K562 (cell line): ENCODE data around the gene STPG4. TPM values are rescaled to one million over a fixed set of nuclear protein-coding genes. Genes with fewer than 3 reads are reported as not detected.

Experiments
- ATAC-seq: fragments of 200-7000 bp; cut with Tn5 transposase; 3 replicates; pipeline ENCODE4 v1.9.1; 2020; ENCODE audit warnings: moderate library complexity
- BruUV-seq: library from RNA; stranded (reverse); fragments of 400-500 nt; replicated peaks from 2 replicates; lab custom pipeline; 2021; lab: Mats Ljungman, UMichigan
- CTCF ChIA-PET: fragments of 300-600 bp; formaldehyde crosslinking; extraction: SDS; loops from one replicate; lab custom pipeline; 2021; ENCODE audit warnings: low intra/inter-chr PET ratio; lab: Yijun Ruan, JAX
- POLR2A ChIA-PET: fragments of 300-600, 350-650 bp; sonication (Branson Sonifier 250); formaldehyde crosslinking; extraction: SDS; loops from one replicate; lab custom pipeline; 2021; ENCODE audit warnings: antibody characterized with exemption, inconsistent platforms; lab: Yijun Ruan, JAX
- DNase-seq, 4 experiments: peaks; one replicate each; pipeline versions ENCODE4 v3.0.0 to v3.0.0-alpha.2; 2011 to 2018; ENCODE audit warnings: low spot score in 3 of 4, mixed read lengths in 3 of 4; ENCODE audit errors: extremely low read depth in 1 of 4
- FAIRE-seq: peaks from 2 replicates; lab custom pipeline; 2011; peaks lifted over from hg19 to GRCh38; lab: Jason Lieb, UNC
- H2AFZ ChIP-seq: 2 replicates; pipeline ENCODE4 v1.6.0; 2011; ENCODE audit warnings: low read depth, low read length, control low read depth, inconsistent platforms
- H3K27ac ChIP-seq: fragments of 200-600 bp; 3 replicates; pipeline ENCODE4 v1.8.0; 2011; ENCODE audit warnings: low read depth, mild to moderate bottlenecking, control low read depth, inconsistent platforms, low read length, moderate library complexity, mixed read lengths; ENCODE audit errors: extremely low read depth
- H3K27me3 ChIP-seq, 2 experiments: fragments of 300-600 bp in 1 of 2; 2 replicates in 1 of 2; 3 replicates in 1 of 2; pipeline versions ENCODE4 v1.6.0 to v1.8.0; 2011; ENCODE audit warnings: inconsistent platforms in 2 of 2, low read length in 2 of 2, mild to moderate bottlenecking in 1 of 2, mixed read lengths in 1 of 2, moderate library complexity in 1 of 2; ENCODE audit not compliant: control insufficient read depth in 2 of 2, insufficient read depth in 2 of 2
- H3K36me3 ChIP-seq: fragments of 300-600 bp; 3 replicates; pipeline ENCODE4 v1.8.0; 2011; ENCODE audit warnings: mild to moderate bottlenecking, low read length, inconsistent platforms; ENCODE audit not compliant: control insufficient read depth, insufficient read depth
- H3K4me1 ChIP-seq, 2 experiments: fragments of 200-600 bp in 1 of 2; replicated peaks in 1 of 2; 2 replicates in 1 of 2; 3 replicates in 1 of 2; pipeline versions ENCODE4 v1.5.1 to v1.8.0; 2011; ENCODE audit warnings: inconsistent platforms in 2 of 2, low read length in 2 of 2, mild to moderate bottlenecking in 1 of 2, mixed read lengths in 1 of 2, moderate library complexity in 1 of 2; ENCODE audit not compliant: control insufficient read depth in 2 of 2, insufficient read depth in 2 of 2
- H3K4me2 ChIP-seq: 2 replicates; pipeline ENCODE4 v1.6.1; 2011; ENCODE audit warnings: low read length, control low read depth, inconsistent platforms, mixed read lengths; ENCODE audit not compliant: insufficient read depth
- H3K4me3 ChIP-seq: fragments of 200-600 bp; sonication (generic), shearing (Covaris generic); 2 replicates; pipeline ENCODE4 v1.5.1; 2016; ENCODE audit warnings: control low read depth, inconsistent platforms
- H3K79me2 ChIP-seq: fragments of 200-600 bp; 3 replicates; pipeline ENCODE4 v1.8.0; 2011; ENCODE audit warnings: low read length, inconsistent platforms; ENCODE audit not compliant: control insufficient read depth, insufficient read depth
- H3K9ac ChIP-seq, 2 experiments: 2 replicates each; pipeline versions ENCODE4 v1.6.0 to v1.6.1; 2011; ENCODE audit warnings: low read depth in 2 of 2, low read length in 2 of 2, control low read depth in 1 of 2, inconsistent platforms in 1 of 2, mild to moderate bottlenecking in 1 of 2, mixed read lengths in 1 of 2; ENCODE audit not compliant: insufficient read depth in 1 of 2
- H3K9me1 ChIP-seq: one replicate; pipeline ENCODE4 v1.6.0; 2011; ENCODE audit warnings: inconsistent platforms, mild to moderate bottlenecking, low read length, moderate library complexity; ENCODE audit not compliant: control insufficient read depth, insufficient read depth
- H3K9me3 ChIP-seq: replicated peaks from 2 replicates; pipeline ENCODE4 v1.5.1; 2011; ENCODE audit warnings: low read depth, low read length, inconsistent platforms; ENCODE audit not compliant: control insufficient read depth, insufficient read depth
- H4K20me1 ChIP-seq: replicated peaks from 2 replicates; pipeline ENCODE4 v1.6.1; 2011; ENCODE audit warnings: low read length, inconsistent platforms, mixed read lengths; ENCODE audit not compliant: control insufficient read depth, insufficient read depth
- ETV1 ChIP-seq: fragments of 450-650 bp; conservative IDR thresholded peaks from 2 replicates; pipeline ENCODE4 v1.6.1; 2016; ENCODE audit warnings: missing genetic modification characterization, control low read depth, low read depth, missing compliant biosample characterization
- MEIS2 ChIP-seq: fragments of 450-650 bp; IDR thresholded peaks from 2 replicates; pipeline ENCODE4 v1.6.1; 2014; ENCODE audit warnings: mild to moderate bottlenecking; ENCODE audit not compliant: partially characterized antibody
- SPI1 ChIP-seq: IDR thresholded peaks from 2 replicates; pipeline ENCODE4 v1.6.1; 2011; ENCODE audit warnings: low read depth, low read length, control low read depth, borderline replicate concordance
- TCF3 ChIP-seq: sonication (generic); formaldehyde crosslinking; IDR thresholded peaks from 2 replicates; pipeline ENCODE4 v1.4.0; 2020; ENCODE audit warnings: mild to moderate bottlenecking, missing genetic modification reagents
- ZNF583 ChIP-seq: fragments of 250-450 bp; sonication (Bioruptor Pico); IDR thresholded peaks from 2 replicates; pipeline ENCODE4 v1.4.0; 2020
- ZNF695 ChIP-seq: fragments of 450-650 bp; formaldehyde crosslinking; IDR thresholded peaks from 2 replicates; pipeline ENCODE4 v1.4.0; 2020; ENCODE audit warnings: mild to moderate bottlenecking, moderate library complexity
- WGBS: fragments of 100-300 bp; shearing (Covaris generic); methylation state at CpG from one replicate; pipeline ENCODE4 v1.1.6; 2016; ENCODE audit warnings: low coverage, mixed read lengths; ENCODE audit not compliant: insufficient coverage; ENCODE audit errors: missing lambda C conversion rate; 5-methylcytosine and 5-hydroxymethylcytosine counted together
- in situ Hi-C: fragments of 300-500 bp; cut with MboI; formaldehyde crosslinking; loops from 4 replicates; pipeline ENCODE4 v1.15.0; 2018; ENCODE audit warnings: inconsistent platforms, mixed read lengths
- intact Hi-C: fragments of 100-400 bp; cut with micrococcal nuclease; formaldehyde crosslinking; loops from 2 replicates; pipeline ENCODE4 v1.14.2; 2022
- polyA plus RNA-seq, 8 experiments: library from polyadenylated mRNA; depleted of rRNA in 4 of 8; stranded (reverse) in 5 of 8; unstranded in 3 of 8; fragments of >200 nt; fragmentation: Nextera tagmentation in 2 of 8; fragmentation: Illumina TruSeq in 1 of 8; extraction: Ambion mirVana in 2 of 8; extraction: Trizol in 1 of 8; gene quantifications; 2 replicates each; pipeline versions ENCODE4 v1.2.1 to v1.2.3, GENCODE V29; 2011 to 2014; ENCODE audit warnings: inconsistent platforms in 1 of 8, missing spikeins in 1 of 8
- total RNA-seq, 7 experiments: library from RNA; depleted of rRNA in 6 of 7; stranded (reverse); fragments of >200 nt in 6 of 7; fragmentation: Illumina TruSeq in 2 of 7; extraction: Trizol in 2 of 7; gene quantifications; 2 replicates each; pipeline versions ENCODE4 v1.2.1 to v1.2.3, GENCODE V29; 2011 to 2021; ENCODE audit warnings: low replicate concordance in 1 of 7
- TF ChIP-seq, protein P1 (sequence below), 2 experiments: IDR thresholded peaks; 2 replicates each; pipeline ENCODE4 v1.6.1; 2012; ENCODE audit warnings: improper control_type of control experiment in 2 of 2, low read depth in 2 of 2, low read length in 2 of 2, borderline replicate concordance in 1 of 2
- TF ChIP-seq, protein P2 (sequence below), 2 experiments: IDR thresholded peaks in 1 of 2; conservative IDR thresholded peaks in 1 of 2; 2 replicates each; pipeline ENCODE4 v1.6.1; 2016; ENCODE audit warnings: low read depth in 2 of 2, mild to moderate bottlenecking in 1 of 2, missing compliant biosample characterization in 1 of 2, missing genetic modification characterization in 1 of 2, moderate library complexity in 1 of 2

The STPG4 gene
- total and polyA plus RNA-seq, 9 of the 15 experiments (the other 6 are each of a cell fraction or from before 2014, with no cell fraction given) = 0.10 to 0.68 (median 0.22) TPM; not detected in 6

- no peak for TF ChIP-seq SPI1
- TF ChIP-seq ZNF583 (CRISPR knock-in tag) = no peak
- no peak for TF ChIP-seq TCF3 (CRISPR knock-in tag)
- TF ChIP-seq, protein P1, sequence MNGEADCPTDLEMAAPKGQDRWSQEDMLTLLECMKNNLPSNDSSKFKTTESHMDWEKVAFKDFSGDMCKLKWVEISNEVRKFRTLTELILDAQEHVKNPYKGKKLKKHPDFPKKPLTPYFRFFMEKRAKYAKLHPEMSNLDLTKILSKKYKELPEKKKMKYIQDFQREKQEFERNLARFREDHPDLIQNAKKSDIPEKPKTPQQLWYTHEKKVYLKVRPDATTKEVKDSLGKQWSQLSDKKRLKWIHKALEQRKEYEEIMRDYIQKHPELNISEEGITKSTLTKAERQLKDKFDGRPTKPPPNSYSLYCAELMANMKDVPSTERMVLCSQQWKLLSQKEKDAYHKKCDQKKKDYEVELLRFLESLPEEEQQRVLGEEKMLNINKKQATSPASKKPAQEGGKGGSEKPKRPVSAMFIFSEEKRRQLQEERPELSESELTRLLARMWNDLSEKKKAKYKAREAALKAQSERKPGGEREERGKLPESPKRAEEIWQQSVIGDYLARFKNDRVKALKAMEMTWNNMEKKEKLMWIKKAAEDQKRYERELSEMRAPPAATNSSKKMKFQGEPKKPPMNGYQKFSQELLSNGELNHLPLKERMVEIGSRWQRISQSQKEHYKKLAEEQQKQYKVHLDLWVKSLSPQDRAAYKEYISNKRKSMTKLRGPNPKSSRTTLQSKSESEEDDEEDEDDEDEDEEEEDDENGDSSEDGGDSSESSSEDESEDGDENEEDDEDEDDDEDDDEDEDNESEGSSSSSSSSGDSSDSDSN (IDR thresholded peaks at IDR 0.05; ENCODE audit: borderline replicate concordance in 1 of 2, low read depth in 2 of 2, low read length in 2 of 2) = no peak
These were observed 87.2 kb downstream of the STPG4 start (continued) for GRCh38 chr2:47067788-47068407.

DNA sequence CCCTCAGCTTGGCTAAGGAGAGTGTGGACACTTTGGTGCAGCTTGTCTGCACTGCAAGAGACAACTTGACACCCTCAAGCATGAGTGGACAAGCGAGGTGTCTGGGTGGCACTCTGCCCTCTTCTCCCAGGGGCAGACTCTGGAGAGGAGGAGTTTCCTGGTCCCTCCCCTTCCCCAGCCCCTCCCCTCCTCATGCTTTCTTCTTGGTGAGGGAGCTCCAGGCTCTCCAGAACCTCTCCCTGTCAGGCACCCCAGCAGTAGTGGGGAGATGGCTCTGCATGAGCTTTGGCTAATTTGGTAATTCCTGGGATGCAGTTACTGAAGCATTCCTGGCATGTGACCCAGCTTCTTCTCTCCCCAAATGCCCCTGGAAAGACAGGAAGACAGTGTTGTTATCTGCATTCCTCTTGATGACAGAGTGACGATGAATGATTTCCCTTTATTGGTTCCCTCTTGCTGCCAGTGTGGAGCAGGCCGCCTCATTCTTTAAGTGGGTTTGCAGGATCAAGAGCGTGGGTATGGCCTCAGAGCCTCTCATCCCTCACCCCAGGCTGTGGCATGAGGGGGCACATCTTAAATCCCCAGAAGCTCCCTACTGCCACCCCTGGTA lies 89.2 kb downstream of the STPG4 start:
- CTCF ChIA-PET = interaction anchor here (0.6 kb wide), 1 partner anchor 258 kb away, joined by 4 read pairs; no protein-coding TSS in a partner anchor
- in situ Hi-C loops = no loop called here
- TF ChIP-seq ZNF695 (CRISPR knock-in tag) (no peak), MEIS2 (peak; percentile 45), ETV1 (tag) (peak; percentile 20; the same call in 1 of the 2 replicates)
- TF ChIP-seq, protein P2, sequence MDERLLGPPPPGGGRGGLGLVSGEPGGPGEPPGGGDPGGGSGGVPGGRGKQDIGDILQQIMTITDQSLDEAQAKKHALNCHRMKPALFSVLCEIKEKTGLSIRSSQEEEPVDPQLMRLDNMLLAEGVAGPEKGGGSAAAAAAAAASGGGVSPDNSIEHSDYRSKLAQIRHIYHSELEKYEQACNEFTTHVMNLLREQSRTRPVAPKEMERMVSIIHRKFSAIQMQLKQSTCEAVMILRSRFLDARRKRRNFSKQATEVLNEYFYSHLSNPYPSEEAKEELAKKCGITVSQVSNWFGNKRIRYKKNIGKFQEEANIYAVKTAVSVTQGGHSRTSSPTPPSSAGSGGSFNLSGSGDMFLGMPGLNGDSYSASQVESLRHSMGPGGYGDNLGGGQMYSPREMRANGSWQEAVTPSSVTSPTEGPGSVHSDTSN (CRISPR knock-in tag; IDR thresholded peaks at IDR 0.05; ENCODE audit: low read depth) = no peak
- TF ChIP-seq, protein P2 (tag; conservative IDR thresholded peaks at IDR 0.05; ENCODE audit: low read depth) = peak; percentile 73
- TF ChIP-seq, all 486 proteins: peak for 3
- ATAC-seq (no peak), DNase-seq (no peak), FAIRE-seq (no peak)
- no peak overlapping the region for H3K27ac ChIP-seq
- no peaks in the 10 kb centered on the region for H4K20me1 ChIP-seq
- H3K79me2 ChIP-seq = no peaks in the 10 kb centered on the region
- intact Hi-C loops = no loop called here
- H3K36me3 ChIP-seq = no peaks in the 10 kb centered on the region
- peak overlapping the region in 1 of 2 experiments; percentile 19; a peak in 1 of 4 replicates for H3K9ac ChIP-seq
- no peaks in the 10 kb centered on the region for H3K9me3 ChIP-seq
- no peak overlapping the region for H3K4me2 ChIP-seq
- H2AFZ ChIP-seq = no peak overlapping the region
- peaks cover 9% of the 10 kb centered on the region for H3K9me1 ChIP-seq
- WGBS = 45% methylated on average over 4 of the region's 4 CpGs
- peaks cover 0 to 9% of the 10 kb centered on the region in 2 experiments; a peak in 2 of 5 replicates for H3K4me1 ChIP-seq
- H3K27me3 ChIP-seq = no peaks in the 10 kb centered on the region
- BruUV-seq = no TSS peak
- H3K4me3 ChIP-seq = no peak overlapping the region
- POLR2A ChIA-PET = interaction anchor here (0.5 to 0.8 kb wide), 2 partner anchors 1017 to 1384 kb away, joined by 3 to 4 read pairs; no protein-coding TSS in a partner anchor
